Measurements from ENCODE around the gene NPC2.
"Not testable (repeated sequence)": the region's sequence is repeated elsewhere in the genome, so short reads cannot be mapped to it uniquely, and the experiment has no call there.

Gene NPC2

GRCh38 chr14:74492776-74493342, at the start of gene NPC2:
NPC2 (minus strand) TSS chr14:74493305; CDS start chr14:74493274, 31 bp downstream.
- DNase-seq = peak in 1 of 3 donors; percentile 72

- DNase-seq = no peak
These were observed 49.1 kb upstream of the NPC2 start for GRCh38 chr14:74542056-74542685.

- DNase-seq = no peak
These were observed 48.1 kb upstream of the NPC2 start for GRCh38 chr14:74541225-74541624.

GRCh38 chr14:74539503-74539902, 46.4 kb upstream of the NPC2 start:
- DNase-seq = no peak

- DNase-seq = no peak
These were observed 45.6 kb upstream of the NPC2 start for GRCh38 chr14:74538411-74539391.

GRCh38 chr14:74536336-74536735, 43.2 kb upstream of the NPC2 start:
- DNase-seq = not testable (repeated sequence)

GRCh38 chr14:74535756-74536325, 42.7 kb upstream of the NPC2 start:
- no peak for DNase-seq

- peak; percentile 72 to 77 (median 77) for DNase-seq
These were observed 40.5 kb upstream of the NPC2 start for GRCh38 chr14:74533576-74533975.

GRCh38 chr14:74532246-74532645, 39.1 kb upstream of the NPC2 start:
- DNase-seq = no peak

GRCh38 chr14:74531467-74531866, 38.4 kb upstream of the NPC2 start:
- DNase-seq = peak; percentile 46 to 61 (median 51)

- DNase-seq = peak; percentile 50 to 54 (median 52)
These were observed 37.9 kb upstream of the NPC2 start for GRCh38 chr14:74531006-74531405.

- DNase-seq = no peak
These were observed 35.8 kb upstream of the NPC2 start for GRCh38 chr14:74528886-74529285.

GRCh38 chr14:74528406-74528805, 35.3 kb upstream of the NPC2 start:
- no peak for DNase-seq

GRCh38 chr14:74527736-74528280, 34.7 kb upstream of the NPC2 start:
- DNase-seq = no peak

- no peak for DNase-seq
These were observed 33.9 kb upstream of the NPC2 start for GRCh38 chr14:74526854-74527585.

GRCh38 chr14:74525361-74525851, 32.3 kb upstream of the NPC2 start:
- DNase-seq = no peak

GRCh38 chr14:74524812-74525135, 31.7 kb upstream of the NPC2 start:
- DNase-seq = no peak

GRCh38 chr14:74524076-74524811, 31.1 kb upstream of the NPC2 start:
- DNase-seq = peak in 1 of 3 donors; percentile 31

GRCh38 chr14:74522740-74523139, 29.6 kb upstream of the NPC2 start:
- no peak for DNase-seq

GRCh38 chr14:74521756-74522155, 28.7 kb upstream of the NPC2 start:
- DNase-seq = no peak

- no peak for DNase-seq
These were observed 26.4 kb upstream of the NPC2 start for GRCh38 chr14:74519316-74520074.
